Measurements from ENCODE around the gene FGF3. TPM values are rescaled to one million over a fixed set of nuclear protein-coding genes. Genes with fewer than 3 reads are reported as not detected.
"Not testable (repeated sequence)": the region's sequence is repeated elsewhere in the genome, so short reads cannot be mapped to it uniquely, and the experiment has no call there.

Gene FGF3
- total RNA-seq, 1 donor from 2014 or later: 0.30 TPM

- no peak for DNase-seq
These were observed 53.7 kb downstream of the FGF3 start for GRCh38 chr11:69765498-69765995.

DNA sequence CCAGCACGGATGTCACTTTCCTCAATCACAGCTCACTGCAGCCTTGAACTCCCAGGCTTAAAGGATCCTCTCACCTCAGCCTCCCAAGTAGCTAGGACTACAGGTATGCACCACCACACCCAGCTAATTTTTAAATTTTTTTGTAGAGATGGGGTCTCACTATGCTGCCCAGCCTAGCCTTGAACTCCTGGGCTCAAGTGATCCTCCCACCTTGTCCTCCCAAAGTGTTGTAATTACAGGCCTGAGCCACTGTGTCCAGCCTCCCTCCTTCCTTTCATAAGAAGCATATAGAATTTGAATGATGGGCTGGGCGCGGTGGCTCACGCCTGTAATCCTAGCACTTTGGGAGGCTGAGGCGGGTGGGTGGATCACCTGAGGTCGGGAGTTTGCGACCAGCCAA is 54.3 kb downstream of the FGF3 start:
- not testable (repeated sequence) for DNase-seq

- DNase-seq: no peak
These were observed 58.9 kb downstream of the FGF3 start for GRCh38 chr11:69760319-69760718.

Other genes with a start within 250 kb of the FGF3 start
- 83.8 TPM for gene CCND1, start 178.3 kb downstream of the FGF3 start, total RNA-seq
- gene LTO1, start 144.1 kb downstream of the FGF3 start, total RNA-seq: 11.6 TPM
- 0.49 TPM for gene FGF19, start 115.4 kb downstream of the FGF3 start, total RNA-seq
- not detected for gene FGF4, start 44.1 kb downstream of the FGF3 start, total RNA-seq